ENCODE data around the gene RBM39. TPM values are rescaled to one million over a fixed set of nuclear protein-coding genes. Genes with fewer than 3 reads are reported as not detected.
"Not testable (repeated sequence)": the region's sequence is repeated elsewhere in the genome, so short reads cannot be mapped to it uniquely, and the experiment has no call there.

RBM39 gene
- 100 to 1,000 TPM; 232 to 413 TPM for total RNA-seq

- TF ChIP-seq CTCF (IDR thresholded peaks at IDR 0.05): peak; percentile 33
- H3K27ac ChIP-seq: peak within 1 kb of the TSS; percentile 100
- no peaks in the 10 kb centered on the region for H3K9me3 ChIP-seq
- peaks cover 33 to 37% of the 10 kb centered on the region in 2 donors for H3K4me1 ChIP-seq (ENCODE audit: control insufficient read depth in 1 of 2, low read depth in 2 of 2)
- H3K36me3 ChIP-seq: peaks cover 31% of the 10 kb centered on the region
- peak; percentile 100 for ATAC-seq (ENCODE audit: insufficient number of reproducible peaks, low FRiP score, low read depth)
- peak within 1 kb of the TSS; percentile 99 for H3K4me3 ChIP-seq
- no peaks in the 10 kb centered on the region for H3K27me3 ChIP-seq (replicated peaks; ENCODE audit: insufficient read depth)
- DNase-seq (ENCODE audit: low spot score): peak; percentile 99
These were observed at the start of gene RBM39 for GRCh38 chr20:35741892-35742740. TSS of gene RBM39 (minus strand) at chr20:35742260. CDS start at chr20:35740874, 1,386 bp downstream.

- Histone ChIP-seq H3K4me1 (ENCODE audit: control insufficient read depth in 1 of 2, low read depth in 2 of 2) (peaks cover 8 to 10% of the 10 kb centered on the region in 2 donors), H3K27me3 (replicated peaks; ENCODE audit: insufficient read depth) (no peaks in the 10 kb centered on the region), H3K4me3 (no peak overlapping the region), H3K27ac (peak overlapping the region in 1 of 2 donors; percentile 33), H3K36me3 (no peaks in the 10 kb centered on the region), H3K9me3 (no peaks in the 10 kb centered on the region)
- DNase-seq (ENCODE audit: low spot score): no peak
- TF ChIP-seq CTCF (IDR thresholded peaks at IDR 0.05): no peak
- no peak for ATAC-seq (ENCODE audit: insufficient number of reproducible peaks, low FRiP score, low read depth)
These were observed 49.8 kb upstream of the RBM39 start for GRCh38 chr20:35791821-35792220.

GRCh38 chr20:35791097-35791496, 49.0 kb upstream of the RBM39 start:
- TF ChIP-seq CTCF (IDR thresholded peaks at IDR 0.05): no peak
- Histone ChIP-seq H3K4me1 (ENCODE audit: control insufficient read depth in 1 of 2, low read depth in 2 of 2) (peaks cover 5 to 10% of the 10 kb centered on the region in 2 donors), H3K4me3 (no peak overlapping the region), H3K9me3 (no peaks in the 10 kb centered on the region), H3K27ac (no peak overlapping the region), H3K36me3 (no peaks in the 10 kb centered on the region), H3K27me3 (replicated peaks; ENCODE audit: insufficient read depth) (no peaks in the 10 kb centered on the region)
- DNase-seq (ENCODE audit: low spot score) (no peak), ATAC-seq (ENCODE audit: insufficient number of reproducible peaks, low FRiP score, low read depth) (no peak)

GRCh38 chr20:35788796-35789195, 46.7 kb upstream of the RBM39 start:
- no peak overlapping the region for H3K27ac ChIP-seq
- no peak overlapping the region for H3K4me3 ChIP-seq
- no peak for DNase-seq (ENCODE audit: low spot score)
- H3K9me3 ChIP-seq: no peaks in the 10 kb centered on the region
- H3K27me3 ChIP-seq (replicated peaks; ENCODE audit: insufficient read depth): no peaks in the 10 kb centered on the region
- ATAC-seq (ENCODE audit: insufficient number of reproducible peaks, low FRiP score, low read depth): no peak
- H3K4me1 ChIP-seq (ENCODE audit: control insufficient read depth in 1 of 2, low read depth in 2 of 2): peaks cover 5 to 10% of the 10 kb centered on the region in 2 donors
- TF ChIP-seq CTCF (IDR thresholded peaks at IDR 0.05): no peak
- H3K36me3 ChIP-seq: no peaks in the 10 kb centered on the region

GRCh38 chr20:35785541-35785940, 43.5 kb upstream of the RBM39 start:
- DNase-seq (ENCODE audit: low spot score); H3K4me3 ChIP-seq; H3K27ac ChIP-seq; ATAC-seq (ENCODE audit: insufficient number of reproducible peaks, low FRiP score, low read depth); H3K27me3 ChIP-seq (replicated peaks; ENCODE audit: insufficient read depth); H3K9me3 ChIP-seq; H3K36me3 ChIP-seq: not testable (repeated sequence)
- H3K4me1 ChIP-seq (ENCODE audit: control insufficient read depth in 1 of 2, low read depth in 2 of 2): peaks cover 0 to 14% of the 10 kb centered on the region in 2 donors

GRCh38 chr20:35783811-35784210, 41.8 kb upstream of the RBM39 start:
- not testable (repeated sequence) for ATAC-seq (ENCODE audit: insufficient number of reproducible peaks, low FRiP score, low read depth); H3K36me3 ChIP-seq; H3K9me3 ChIP-seq; DNase-seq (ENCODE audit: low spot score); H3K27me3 ChIP-seq (replicated peaks; ENCODE audit: insufficient read depth); H3K27ac ChIP-seq; H3K4me3 ChIP-seq
- H3K4me1 ChIP-seq (ENCODE audit: control insufficient read depth in 1 of 2, low read depth in 2 of 2): peaks cover 0 to 14% of the 10 kb centered on the region in 2 donors

All from thoracic aorta (tissue), 2 donors.